ENCODE data around the gene RTN4.
A peak's percentile ranks its signal among the peaks of the same experiment; 100 is the strongest.
"Not testable (repeated sequence)": the region's sequence is repeated elsewhere in the genome, so short reads cannot be mapped to it uniquely, and the experiment has no call there.

RTN4 gene

GRCh38 chr2:55050100-55050994, at the start of gene RTN4:
TSS of gene RTN4 (minus strand) at chr2:55050451. CDS start at chr2:55050300, 151 bp downstream.
- DNase-seq (ENCODE audit: low spot score): peak; percentile 100

GRCh38 chr2:55099493-55099877, 49.2 kb upstream of the RTN4 start:
- no peak for DNase-seq (ENCODE audit: low spot score)

- no peak for DNase-seq (ENCODE audit: low spot score)
These were observed 47.5 kb upstream of the RTN4 start for GRCh38 chr2:55097461-55098410.

GRCh38 chr2:55097082-55097460, 46.8 kb upstream of the RTN4 start:
- no peak for DNase-seq (ENCODE audit: low spot score)

GRCh38 chr2:55096586-55096985, 46.3 kb upstream of the RTN4 start:
- no peak for DNase-seq (ENCODE audit: low spot score)

GRCh38 chr2:55093381-55093780, 43.1 kb upstream of the RTN4 start:
- DNase-seq (ENCODE audit: low spot score): no peak

GRCh38 chr2:55092439-55092838, 42.2 kb upstream of the RTN4 start:
- DNase-seq (ENCODE audit: low spot score): no peak

- DNase-seq (ENCODE audit: low spot score): not testable (repeated sequence)
These were observed 41.4 kb upstream of the RTN4 start for GRCh38 chr2:55091681-55092080.

GRCh38 chr2:55090702-55091101, 40.5 kb upstream of the RTN4 start:
- DNase-seq (ENCODE audit: low spot score): no peak

- DNase-seq (ENCODE audit: low spot score): no peak
These were observed 39.5 kb upstream of the RTN4 start for GRCh38 chr2:55089726-55090125.

GRCh38 chr2:55088400-55088799, 38.1 kb upstream of the RTN4 start:
- no peak for DNase-seq (ENCODE audit: low spot score)

GRCh38 chr2:55087936-55088335, 37.7 kb upstream of the RTN4 start:
- DNase-seq (ENCODE audit: low spot score): no peak

- no peak for DNase-seq (ENCODE audit: low spot score)
These were observed 37.2 kb upstream of the RTN4 start for GRCh38 chr2:55087501-55087900.

GRCh38 chr2:55085113-55086040, 35.1 kb upstream of the RTN4 start:
- DNase-seq (ENCODE audit: low spot score): no peak

- no peak for DNase-seq (ENCODE audit: low spot score)
These were observed 34.4 kb upstream of the RTN4 start for GRCh38 chr2:55084641-55085040.

GRCh38 chr2:55080204-55080738, 30.0 kb upstream of the RTN4 start:
- no peak for DNase-seq (ENCODE audit: low spot score)

GRCh38 chr2:55078956-55079355, 28.7 kb upstream of the RTN4 start:
- DNase-seq (ENCODE audit: low spot score): no peak

- DNase-seq (ENCODE audit: low spot score): no peak
These were observed 26.5 kb upstream of the RTN4 start for GRCh38 chr2:55076721-55077120.

GRCh38 chr2:55076019-55076418, 25.8 kb upstream of the RTN4 start:
- DNase-seq (ENCODE audit: low spot score): not testable (repeated sequence)

- no peak for DNase-seq (ENCODE audit: low spot score)
These were observed 23.0 kb upstream of the RTN4 start for GRCh38 chr2:55073000-55073983.

Measured in Ammon's horn (tissue), 1 donor.